Measurements from ENCODE around the gene INPP4B.

Gene INPP4B

GRCh38 chr4:142372530-142373260, 473.4 kb downstream of the INPP4B start:
- DNase-seq (ENCODE audit: low read depth): no peak

- DNase-seq (ENCODE audit: low read depth): no peak
Observed at GRCh38 chr4:142369141-142369540, 477.0 kb downstream of the INPP4B start.

- DNase-seq (ENCODE audit: low read depth): no peak
Observed at GRCh38 chr4:142367418-142368180, 478.5 kb downstream of the INPP4B start.

GRCh38 chr4:142366769-142367181, 479.3 kb downstream of the INPP4B start:
- no peak for DNase-seq (ENCODE audit: low read depth)

GRCh38 chr4:142365391-142365790, 480.7 kb downstream of the INPP4B start:
- DNase-seq (ENCODE audit: low read depth): no peak

GRCh38 chr4:142363686-142364085, 482.4 kb downstream of the INPP4B start:
- DNase-seq (ENCODE audit: low read depth): no peak

- no peak for DNase-seq (ENCODE audit: low read depth)
Observed at GRCh38 chr4:142361981-142362380, 484.1 kb downstream of the INPP4B start.

GRCh38 chr4:142360657-142361056, 485.4 kb downstream of the INPP4B start:
- no peak for DNase-seq (ENCODE audit: low read depth)

GRCh38 chr4:142358656-142359055, 487.4 kb downstream of the INPP4B start:
- no peak for DNase-seq (ENCODE audit: low read depth)

GRCh38 chr4:142356801-142357200, 489.3 kb downstream of the INPP4B start:
- no peak for DNase-seq (ENCODE audit: low read depth)

GRCh38 chr4:142356118-142356759, 489.9 kb downstream of the INPP4B start:
- no peak for DNase-seq (ENCODE audit: low read depth)

- no peak for DNase-seq (ENCODE audit: low read depth)
Observed at GRCh38 chr4:142355421-142355930, 490.6 kb downstream of the INPP4B start.

- DNase-seq (ENCODE audit: low read depth): no peak
Observed at GRCh38 chr4:142354794-142355420, 491.2 kb downstream of the INPP4B start.

GRCh38 chr4:142354041-142354440, 492.1 kb downstream of the INPP4B start:
- no peak for DNase-seq (ENCODE audit: low read depth)

GRCh38 chr4:142353149-142353738, 492.9 kb downstream of the INPP4B start:
- no peak for DNase-seq (ENCODE audit: low read depth)

- DNase-seq (ENCODE audit: low read depth): no peak
Observed at GRCh38 chr4:142352712-142353111, 493.4 kb downstream of the INPP4B start.

- DNase-seq (ENCODE audit: low read depth): no peak
Observed at GRCh38 chr4:142351958-142352357, 494.1 kb downstream of the INPP4B start.

- no peak for DNase-seq (ENCODE audit: low read depth)
Observed at GRCh38 chr4:142350871-142351270, 495.2 kb downstream of the INPP4B start.

- DNase-seq (ENCODE audit: low read depth): no peak
Observed at GRCh38 chr4:142348613-142349021, 497.5 kb downstream of the INPP4B start.

GRCh38 chr4:142347241-142347640, 498.9 kb downstream of the INPP4B start:
- DNase-seq (ENCODE audit: low read depth): no peak

GRCh38 chr4:142345924-142346323, 500.2 kb downstream of the INPP4B start:
- no peak for DNase-seq (ENCODE audit: low read depth)

- DNase-seq (ENCODE audit: low read depth): no peak
Observed at GRCh38 chr4:142341268-142341667, 504.8 kb downstream of the INPP4B start.
